Fibroblast of skin of right biceps (primary cell): ENCODE data around the gene LDLRAD4.
"Not testable (repeated sequence)": the region's sequence is repeated elsewhere in the genome, so short reads cannot be mapped to it uniquely, and the experiment has no call there.

ENCODE experiments used
- DNase-seq: peaks from one replicate; pipeline ENCODE4 v3.0.0-alpha.2; 2013

The LDLRAD4 gene

DNA sequence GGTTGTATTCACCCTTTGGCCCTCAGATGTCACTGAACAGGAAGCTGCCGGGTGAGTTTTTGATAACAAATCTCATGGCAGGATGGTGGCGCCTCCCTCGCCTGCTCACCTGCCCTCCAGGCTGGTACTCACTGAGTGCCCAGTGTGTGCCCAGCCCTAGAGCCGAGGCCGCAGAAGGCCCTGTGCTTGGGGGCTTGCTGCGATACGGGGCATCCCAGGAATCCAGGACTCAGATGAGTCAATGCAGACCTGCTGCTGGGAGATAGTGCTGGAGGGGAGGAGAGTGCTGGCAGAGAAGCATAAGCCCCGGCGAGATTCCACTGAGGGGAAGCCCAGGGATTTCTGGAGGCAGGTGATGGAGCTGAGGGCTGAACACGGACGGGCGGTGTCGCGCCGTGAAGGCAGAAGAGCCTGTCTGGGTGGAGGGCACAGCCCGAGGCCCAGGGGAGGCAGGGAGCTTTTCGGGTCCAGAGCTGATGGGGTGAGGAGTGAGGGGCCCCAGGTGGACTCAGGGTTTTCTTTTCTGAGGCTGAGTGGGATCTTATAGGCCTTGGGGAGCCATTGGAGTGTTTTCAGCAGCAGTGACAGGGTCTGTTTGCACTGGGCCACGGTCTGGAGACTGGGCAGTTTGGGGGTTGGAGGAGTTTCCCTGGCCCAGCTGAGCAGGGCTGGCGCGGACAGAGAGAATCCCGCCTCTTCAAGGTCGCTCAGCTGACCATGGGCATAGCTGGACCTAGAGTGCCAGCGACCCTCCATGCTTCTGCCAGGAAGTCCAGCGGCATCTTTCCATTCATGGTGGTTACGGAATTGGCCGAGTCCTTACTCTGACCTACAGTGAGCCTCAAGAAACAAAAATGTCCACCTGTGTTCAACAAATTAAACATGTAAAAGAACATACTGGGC, 35.5 kb downstream of the LDLRAD4 start:
- DNase-seq, result no peak

DNA sequence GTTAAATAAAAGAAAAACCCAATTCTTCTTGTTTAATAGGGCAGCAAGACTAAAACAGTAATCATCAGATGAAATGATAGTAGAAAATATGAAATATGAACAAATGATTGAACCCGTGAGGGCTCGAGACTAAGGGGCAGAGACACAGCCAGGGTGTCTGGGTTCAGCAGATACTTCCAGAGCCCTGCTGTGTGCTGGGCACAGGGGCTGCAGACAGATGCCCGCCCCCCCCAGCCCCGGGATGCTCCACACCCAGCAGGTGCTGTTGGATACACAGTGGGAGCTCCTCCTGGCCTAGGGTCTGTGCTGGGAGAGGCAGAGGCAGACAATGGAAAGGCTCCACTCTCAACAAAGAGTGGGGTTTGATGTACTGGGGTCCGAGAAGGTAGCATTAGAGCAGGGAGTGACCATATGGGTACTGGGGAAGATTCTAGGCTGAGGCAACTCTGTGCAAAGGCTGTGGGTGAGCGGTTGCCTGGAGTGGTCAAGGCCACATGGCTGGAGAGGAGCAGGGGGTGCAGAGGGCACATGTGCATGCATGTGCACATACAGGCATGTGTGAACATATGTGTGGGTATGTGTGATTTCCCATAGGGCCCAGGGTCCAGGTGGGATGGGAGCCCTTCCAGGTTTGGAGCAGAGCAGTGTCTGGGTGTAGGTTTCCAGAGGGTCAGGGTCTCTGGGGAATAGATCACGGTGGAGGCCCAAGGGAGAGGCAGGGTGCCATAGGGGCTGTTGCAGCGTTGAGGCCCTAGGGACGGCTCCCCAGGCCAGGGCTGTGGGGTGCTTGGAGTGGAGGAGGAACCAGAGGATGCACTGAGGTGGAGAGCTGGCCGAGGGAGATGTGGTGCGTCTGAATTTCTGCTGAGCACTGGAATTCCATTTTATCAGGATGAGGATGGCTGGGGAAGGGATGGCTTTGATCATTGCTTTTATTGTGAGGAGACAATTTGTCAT, 36.7 kb downstream of the LDLRAD4 start:
- no peak for DNase-seq

GRCh38 chr18:13256444-13257305, 38.1 kb downstream of the LDLRAD4 start:
- no peak for DNase-seq

- no peak for DNase-seq
These were observed 38.9 kb downstream of the LDLRAD4 start for GRCh38 chr18:13257361-13257980.

DNA sequence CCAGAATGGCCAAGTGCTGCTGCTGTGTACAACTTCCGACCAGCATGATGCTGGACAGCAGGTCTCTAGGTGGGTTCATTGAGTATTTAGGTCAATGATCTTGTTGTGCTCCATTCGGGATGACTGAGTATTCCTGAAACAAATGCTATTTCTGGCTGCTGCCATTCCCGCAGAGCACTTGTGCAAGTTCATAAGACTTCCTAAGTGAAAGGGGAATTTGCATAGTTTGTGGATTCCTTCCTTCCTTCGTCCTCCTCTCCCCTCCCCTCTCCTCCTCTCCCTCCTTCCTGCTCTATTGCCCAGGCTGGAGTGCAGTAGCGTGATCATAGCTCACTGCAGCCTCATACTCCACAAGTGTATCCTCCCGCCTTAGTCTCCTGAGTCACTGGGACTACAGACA, 40.4 kb downstream of the LDLRAD4 start:
- peak; percentile 5 for DNase-seq

DNA sequence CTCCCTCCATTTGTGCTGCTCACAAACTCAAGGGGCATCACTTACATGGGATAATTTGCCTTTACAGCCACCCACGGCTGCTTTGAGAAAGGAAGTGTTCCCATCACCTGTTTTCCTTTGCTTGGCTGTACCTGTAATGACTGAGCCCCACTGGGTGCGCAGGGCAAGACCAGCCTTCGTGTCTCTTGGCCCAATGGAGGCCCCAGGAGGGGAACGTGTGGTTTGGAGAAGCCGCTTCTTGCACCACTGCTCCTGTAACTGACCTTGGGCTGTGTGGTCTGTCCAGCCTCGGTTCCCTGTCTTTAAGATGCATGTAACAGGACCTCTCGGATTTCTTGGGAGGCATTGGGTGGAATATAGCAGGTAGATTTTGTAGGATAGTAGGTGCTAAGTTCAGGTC, 41.1 kb downstream of the LDLRAD4 start:
- no peak for DNase-seq

DNA sequence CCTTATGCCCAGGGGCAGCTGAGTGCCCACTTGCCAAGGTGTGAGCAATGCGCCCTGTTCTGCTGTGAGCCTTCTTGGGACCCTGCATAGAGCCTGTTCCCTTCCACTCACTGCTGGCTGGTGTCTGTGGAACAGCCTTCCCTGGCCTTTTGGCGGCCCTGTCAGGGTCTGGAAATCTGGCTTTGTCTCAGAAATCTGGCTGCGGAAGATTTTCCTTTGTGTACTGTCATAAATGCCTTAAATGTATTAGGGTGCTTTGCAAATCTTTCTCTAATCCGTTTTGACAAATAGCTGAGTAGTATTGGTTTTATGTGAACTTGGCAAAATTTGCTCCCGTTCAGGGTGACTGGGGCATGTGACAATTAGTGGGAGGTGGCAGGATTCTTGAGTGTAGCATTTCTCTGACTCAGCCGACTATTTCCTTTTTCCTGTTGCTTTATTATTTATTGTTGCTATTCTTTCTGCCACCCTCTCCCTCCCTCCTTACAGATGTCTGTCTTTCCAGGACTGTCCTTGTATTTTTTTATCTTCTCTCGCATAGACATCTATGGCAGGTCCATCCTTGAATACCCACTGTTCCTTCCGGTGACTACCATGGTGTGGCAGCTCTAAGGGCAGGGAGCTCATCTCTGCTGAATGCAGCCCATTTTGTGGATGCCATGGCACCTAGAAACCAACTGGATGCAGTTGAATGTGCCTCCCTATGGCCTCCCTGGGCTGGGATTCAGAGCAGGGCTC, 41.8 kb downstream of the LDLRAD4 start:
- peak; percentile 27 for DNase-seq

GRCh38 chr18:13260935-13261640, 42.5 kb downstream of the LDLRAD4 start:
- no peak for DNase-seq

DNA sequence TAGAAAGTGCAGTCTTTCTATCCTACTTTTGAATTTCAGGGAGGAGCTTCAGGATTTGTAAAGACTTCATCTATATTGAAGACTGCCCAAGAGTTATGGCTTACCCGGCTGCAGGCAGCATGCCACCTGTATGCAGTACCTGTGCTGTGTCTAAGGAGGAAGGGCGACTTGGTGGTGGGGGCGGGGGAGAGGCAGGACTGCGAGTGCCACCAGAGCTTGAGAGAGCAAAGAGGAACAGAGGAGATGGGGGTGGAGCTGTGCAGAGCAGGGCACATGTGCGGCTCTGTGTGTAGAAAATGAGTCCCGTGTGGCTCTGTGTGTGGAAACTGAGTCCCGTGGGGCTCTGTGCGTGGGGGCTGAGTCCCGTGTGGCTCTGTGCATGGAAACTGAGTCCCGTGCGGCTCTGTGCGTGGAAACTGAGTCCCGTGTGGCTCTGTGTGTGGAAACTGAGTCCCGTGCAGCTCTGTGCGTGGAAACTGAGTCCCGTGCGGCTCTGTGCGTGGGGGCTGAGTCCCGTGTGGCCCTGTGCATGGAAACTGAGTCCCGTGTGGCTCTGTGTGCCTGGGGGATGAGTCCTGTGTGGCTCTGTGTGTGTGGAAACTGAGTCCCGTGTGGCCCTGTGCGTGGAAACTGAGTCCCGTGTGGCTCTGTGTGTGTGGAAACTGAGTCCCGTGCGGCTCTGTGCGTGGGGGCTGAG, 43.2 kb downstream of the LDLRAD4 start:
- no peak for DNase-seq

GRCh38 chr18:13262358-13262680, 43.8 kb downstream of the LDLRAD4 start:
- DNase-seq, result not testable (repeated sequence)

DNA sequence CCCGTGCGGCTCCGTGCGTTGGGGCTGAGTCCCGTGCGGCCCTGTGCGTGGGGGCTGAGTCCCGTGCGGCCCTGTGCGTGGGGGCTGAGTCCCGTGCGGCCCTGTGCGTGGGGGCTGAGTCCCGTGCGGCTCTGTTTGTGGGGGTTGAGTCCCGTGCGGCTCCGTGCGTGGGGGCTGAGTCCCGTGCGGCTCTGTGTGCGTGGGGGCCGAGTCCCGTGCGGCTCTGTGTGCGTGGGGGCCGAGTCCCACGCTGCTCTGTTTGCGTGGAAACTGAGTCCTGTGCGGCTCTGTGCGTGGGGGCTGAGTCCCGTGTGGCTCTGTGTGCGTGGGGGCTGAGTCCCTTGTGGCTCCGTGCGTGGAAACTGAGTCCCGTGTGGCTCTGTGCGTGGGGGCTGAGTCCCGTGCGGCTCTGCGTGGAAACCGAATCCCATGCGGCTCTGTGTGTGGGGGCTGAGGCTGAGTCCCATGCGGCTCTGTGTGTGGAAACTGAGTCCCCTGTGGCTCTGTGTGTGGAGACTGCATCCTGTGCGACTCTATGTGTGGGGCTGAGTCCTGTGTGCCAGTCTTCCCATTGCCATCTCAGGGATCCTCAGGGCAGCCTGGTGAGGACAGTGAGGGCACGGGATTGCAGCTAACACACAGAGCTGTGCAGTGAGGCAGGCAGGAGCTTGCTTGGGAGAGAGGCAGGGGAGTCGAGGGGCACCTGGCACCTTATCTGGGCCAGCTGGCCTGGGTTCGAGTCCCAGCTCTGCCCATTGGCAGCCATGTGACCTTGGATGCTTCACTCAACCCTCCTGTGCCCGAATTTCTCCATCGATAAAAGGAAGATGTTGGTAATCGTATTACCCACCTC, 44.5 kb downstream of the LDLRAD4 start:
- no peak for DNase-seq

DNA sequence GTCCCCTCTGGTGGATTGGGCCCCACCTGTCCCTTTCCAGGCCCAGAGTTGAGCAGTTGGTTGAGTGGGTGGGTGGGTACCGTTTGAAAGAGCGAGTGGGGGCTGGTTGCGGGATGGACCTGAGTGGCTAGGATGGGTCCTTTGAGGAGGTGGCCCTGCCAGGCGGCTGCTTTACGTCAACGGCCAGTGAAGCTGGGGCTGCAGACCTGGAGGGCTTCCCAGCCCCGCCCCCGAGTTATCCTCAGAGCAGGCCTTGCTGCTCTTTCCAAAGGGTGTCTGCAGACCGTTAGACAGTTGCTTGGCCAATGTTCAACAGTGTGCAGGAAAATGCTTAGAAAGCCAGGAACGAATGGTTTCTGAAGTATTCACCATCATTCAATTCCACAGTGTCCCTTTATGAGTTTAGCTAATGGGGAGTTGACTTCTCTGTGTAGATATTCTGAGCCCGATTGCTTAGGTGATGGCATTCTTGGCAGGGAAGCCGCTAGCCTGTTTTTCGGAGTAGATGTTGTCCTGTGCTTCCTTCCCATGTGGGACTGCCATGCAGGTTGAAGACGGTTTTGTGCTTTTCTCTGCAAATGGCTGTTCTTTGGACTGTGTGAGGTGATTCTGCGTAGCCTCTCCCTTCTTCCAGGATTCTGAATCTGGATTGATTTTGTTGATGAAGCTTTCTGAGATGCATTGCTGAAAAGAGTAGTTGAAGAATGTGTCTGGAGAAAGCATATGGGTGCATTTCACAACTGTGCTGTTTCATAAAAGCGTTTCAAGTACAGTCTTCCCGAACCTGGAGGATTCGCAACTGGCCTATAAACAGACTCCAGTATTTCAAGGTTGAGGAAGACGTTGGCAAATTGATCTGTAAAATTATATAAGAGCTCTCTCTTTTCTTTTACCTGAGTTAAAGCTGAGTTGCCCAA, 45.8 kb downstream of the LDLRAD4 start:
- DNase-seq, result no peak

DNA sequence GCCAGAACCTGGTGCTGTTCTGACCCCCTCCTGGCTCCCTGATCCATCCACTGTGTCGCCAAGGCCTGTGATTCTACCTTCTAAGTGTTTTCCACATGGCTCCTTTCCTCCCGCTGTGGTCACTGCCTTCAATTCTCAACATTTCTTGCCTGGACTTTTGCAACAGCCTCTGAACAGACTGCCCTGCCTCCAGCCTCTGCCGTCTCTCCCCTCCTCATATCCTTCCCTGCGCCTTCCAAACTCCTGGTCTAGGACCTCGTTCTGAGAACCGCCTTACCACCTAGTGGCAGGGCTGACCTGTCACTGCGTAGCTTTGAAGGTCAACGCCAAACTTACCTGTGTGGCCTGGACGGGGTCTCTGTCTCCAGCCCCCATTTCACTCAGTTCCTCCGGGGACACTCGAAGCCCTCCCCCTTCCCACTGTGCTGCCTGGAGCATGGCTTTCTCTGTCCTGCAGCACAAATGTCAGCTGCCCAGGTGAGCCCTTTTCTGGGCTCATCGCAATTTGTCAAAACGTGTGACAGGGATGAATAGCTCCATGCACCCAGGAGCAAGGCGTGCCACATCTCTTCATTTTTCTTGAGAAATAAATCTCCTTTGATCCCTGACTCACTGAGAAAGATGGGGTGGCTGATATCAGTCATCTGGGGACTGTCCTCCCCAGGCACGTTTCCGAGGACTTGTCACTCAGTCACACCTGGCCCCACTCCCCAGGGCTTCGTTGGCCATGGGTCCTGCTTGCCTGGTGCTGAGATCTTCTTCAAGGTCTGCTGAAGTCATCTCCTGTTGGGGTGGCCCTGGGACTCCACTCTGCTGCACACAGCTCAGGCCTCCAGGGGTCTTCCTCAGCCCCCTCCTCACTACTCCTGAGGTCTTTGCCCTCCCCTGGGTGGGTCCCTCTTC, 46.7 kb downstream of the LDLRAD4 start:
- no peak for DNase-seq

- DNase-seq, result no peak
These were observed 47.3 kb downstream of the LDLRAD4 start for GRCh38 chr18:13265911-13266217.

GRCh38 chr18:13266218-13267100, 47.9 kb downstream of the LDLRAD4 start:
- DNase-seq, result no peak

GRCh38 chr18:13267431-13267873, 48.9 kb downstream of the LDLRAD4 start:
- no peak for DNase-seq
